Measurements from ENCODE around the gene SETD5.

SETD5 gene

GRCh38 chr3:9512456-9513045, 115.1 kb downstream of the SETD5 start:
- no peak for ATAC-seq
- no peak for DNase-seq

- DNase-seq, result no peak
Measured at GRCh38 chr3:9514306-9514705, 116.9 kb downstream of the SETD5 start.

GRCh38 chr3:9514956-9515355, 117.5 kb downstream of the SETD5 start:
- no peak for ATAC-seq
- DNase-seq, result no peak

More at GRCh38 chr3:9514306-9514705, 116.9 kb downstream of the SETD5 start:
- no peak for ATAC-seq

GRCh38 chr3:9525078-9525477, 127.7 kb downstream of the SETD5 start:
- ATAC-seq (no peak), DNase-seq (no peak)
